HepG2 (cell line): Measurements from ENCODE around the gene RNU7-1. TPM values are rescaled to one million over a fixed set of nuclear protein-coding genes. Genes with fewer than 3 reads are reported as not detected.
A peak's percentile ranks its signal among the peaks of the same experiment; 100 is the strongest.

ENCODE experiments used
- AGO2 ChIP-seq: fragments of 200-400 bp; formaldehyde crosslinking; optimal IDR thresholded peaks from 2 replicates; pipeline ENCODE3; 2017; ENCODE audit warnings: mild to moderate bottlenecking, low read depth, low read length, moderate library complexity
- CENPT ChIP-seq: sonication (generic); formaldehyde crosslinking; IDR thresholded peaks from 2 replicates; pipeline ENCODE4 v1.8.0; 2022; ENCODE audit warnings: low read depth, mild to moderate bottlenecking, moderate library complexity, missing genetic modification reagents
- ELF3 ChIP-seq: IDR thresholded peaks from 2 replicates; pipeline ENCODE4 v1.6.1; 2016; ENCODE audit warnings: missing genetic modification reagents, missing compliant biosample characterization
- FOXA3 ChIP-seq: IDR thresholded peaks from 2 replicates; pipeline ENCODE4 v1.6.1; 2016; ENCODE audit warnings: missing genetic modification reagents, missing compliant biosample characterization
- MAFG ChIP-seq: sonication (generic); formaldehyde crosslinking; IDR thresholded peaks from 2 replicates; pipeline ENCODE4 v1.5.1; 2020; ENCODE audit warnings: mild to moderate bottlenecking, missing genetic modification reagents
- NR2C2 ChIP-seq: sonication (generic); formaldehyde crosslinking; IDR thresholded peaks from 2 replicates; pipeline ENCODE4 v1.4.0; 2020; ENCODE audit warnings: missing genetic modification reagents, mild to moderate bottlenecking, moderate library complexity, borderline replicate concordance
- NR3C1 ChIP-seq: sonication (generic); formaldehyde crosslinking; IDR thresholded peaks from 2 replicates; pipeline ENCODE4 v1.4.0; 2020; ENCODE audit warnings: missing genetic modification reagents
- PHF20 ChIP-seq: sonication (generic); formaldehyde crosslinking; IDR thresholded peaks from 2 replicates; pipeline ENCODE4 v1.5.0; 2020; ENCODE audit warnings: mild to moderate bottlenecking, missing genetic modification reagents
- SOX5 ChIP-seq: IDR thresholded peaks from 2 replicates; pipeline ENCODE4 v1.6.1; 2016; ENCODE audit warnings: borderline replicate concordance
- ZEB1 ChIP-seq: IDR thresholded peaks from 2 replicates; pipeline ENCODE4 v1.6.1; 2012; ENCODE audit warnings: mild to moderate bottlenecking, low read depth, inconsistent platforms; ENCODE audit not compliant: insufficient replicate concordance
- ZNF383 ChIP-seq: sonication (generic); formaldehyde crosslinking; IDR thresholded peaks from 2 replicates; pipeline ENCODE4 v1.4.0; 2020; ENCODE audit warnings: missing genetic modification reagents, mild to moderate bottlenecking, borderline replicate concordance
- ZNF670 ChIP-seq: sonication (generic); formaldehyde crosslinking; IDR thresholded peaks from 2 replicates; pipeline ENCODE4 v1.8.0; 2022; ENCODE audit warnings: mild to moderate bottlenecking, missing genetic modification reagents, borderline replicate concordance
- polyA plus RNA-seq, 8 experiments: library from polyadenylated mRNA; depleted of rRNA in 3 of 8; stranded (reverse) in 7 of 8; unstranded in 1 of 8; fragments of >200 nt; fragmentation: Illumina TruSeq in 4 of 8; extraction: Trizol in 4 of 8; gene quantifications; 2 replicates each; pipeline versions ENCODE4 v1.2.1 to v1.2.3, GENCODE V29; 2011 to 2016; ENCODE audit warnings: low read depth in 4 of 8, missing spikeins in 1 of 8, mixed read lengths in 1 of 8; ENCODE audit not compliant: insufficient read depth in 1 of 8
- total RNA-seq, 5 experiments: library from RNA; depleted of rRNA; stranded (reverse); fragments of >200 nt; fragmentation: Illumina TruSeq; extraction: Trizol; gene quantifications; 2 replicates each; pipeline ENCODE4 v1.2.3, GENCODE V29; 2016; ENCODE audit warnings: low read depth in 1 of 5
- TF ChIP-seq, protein P1 (sequence below): sonication (generic); formaldehyde crosslinking; IDR thresholded peaks from 2 replicates; pipeline ENCODE4 v1.5.0; 2020; ENCODE audit warnings: mild to moderate bottlenecking, missing genetic modification reagents
- TF ChIP-seq, protein P2 (sequence below): sonication (generic); formaldehyde crosslinking; IDR thresholded peaks from 2 replicates; pipeline ENCODE4 v1.8.0; 2022; ENCODE audit warnings: mild to moderate bottlenecking, missing genetic modification reagents; ENCODE audit not compliant: insufficient replicate concordance
- TF ChIP-seq, protein P3 (sequence below): sonication (generic); formaldehyde crosslinking; IDR thresholded peaks from 2 replicates; pipeline ENCODE4 v1.4.0; 2020; ENCODE audit warnings: missing genetic modification reagents
- TF ChIP-seq, protein P4 (sequence below): sonication (generic); formaldehyde crosslinking; IDR thresholded peaks from 2 replicates; pipeline ENCODE4 v1.5.0; 2020; ENCODE audit warnings: mild to moderate bottlenecking, missing genetic modification reagents

RNU7-1 gene
- total and polyA plus RNA-seq, 2 of the 13 experiments (the other 11 are each of a cell fraction or from before 2014, with no cell fraction given) = not detected

DNA sequence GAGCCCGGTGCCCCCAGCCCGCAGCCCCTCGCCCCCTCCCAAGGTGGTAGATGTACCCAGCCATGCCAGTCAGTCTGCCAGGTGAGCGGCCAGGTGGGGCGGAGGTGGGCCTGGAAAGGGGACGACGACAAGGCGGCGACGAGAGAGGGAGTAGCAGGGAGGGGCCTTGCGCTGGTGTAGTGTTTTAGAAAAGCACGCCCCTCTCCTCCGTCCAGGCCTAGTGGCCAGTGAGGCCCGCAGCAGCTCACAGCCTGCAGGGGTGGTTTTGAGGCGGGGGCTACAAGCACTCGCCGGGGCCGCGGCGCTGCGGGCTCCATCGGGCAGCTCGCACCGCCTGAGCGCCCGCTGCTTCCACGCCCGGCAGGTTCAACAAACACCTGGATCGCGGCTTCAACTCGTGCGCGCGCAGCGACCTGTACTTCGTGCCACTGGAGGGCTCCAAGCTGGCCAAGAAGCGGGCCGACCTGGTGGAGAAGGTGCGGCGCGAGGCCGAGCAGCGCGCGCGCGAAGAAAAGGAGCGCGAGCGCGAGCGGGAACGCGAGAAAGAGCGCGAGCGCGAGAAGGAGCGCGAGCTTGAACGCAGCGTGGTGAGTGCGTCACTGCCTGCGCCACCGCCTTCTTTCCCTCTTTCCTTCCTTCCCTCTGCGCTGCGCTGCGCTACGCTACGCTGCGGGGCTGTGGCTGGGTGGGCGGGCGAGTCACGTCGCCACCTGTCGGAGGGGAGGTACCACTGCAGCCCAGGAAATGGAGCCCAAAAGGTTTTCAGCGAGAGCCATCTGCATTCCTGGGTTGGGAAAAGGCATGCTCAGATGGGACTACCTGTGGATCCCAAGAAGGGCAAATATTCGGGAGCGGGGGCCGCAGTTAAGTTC lies 5.9 kb upstream of the RNU7-1 start (continued):
- TF ChIP-seq, protein P1, sequence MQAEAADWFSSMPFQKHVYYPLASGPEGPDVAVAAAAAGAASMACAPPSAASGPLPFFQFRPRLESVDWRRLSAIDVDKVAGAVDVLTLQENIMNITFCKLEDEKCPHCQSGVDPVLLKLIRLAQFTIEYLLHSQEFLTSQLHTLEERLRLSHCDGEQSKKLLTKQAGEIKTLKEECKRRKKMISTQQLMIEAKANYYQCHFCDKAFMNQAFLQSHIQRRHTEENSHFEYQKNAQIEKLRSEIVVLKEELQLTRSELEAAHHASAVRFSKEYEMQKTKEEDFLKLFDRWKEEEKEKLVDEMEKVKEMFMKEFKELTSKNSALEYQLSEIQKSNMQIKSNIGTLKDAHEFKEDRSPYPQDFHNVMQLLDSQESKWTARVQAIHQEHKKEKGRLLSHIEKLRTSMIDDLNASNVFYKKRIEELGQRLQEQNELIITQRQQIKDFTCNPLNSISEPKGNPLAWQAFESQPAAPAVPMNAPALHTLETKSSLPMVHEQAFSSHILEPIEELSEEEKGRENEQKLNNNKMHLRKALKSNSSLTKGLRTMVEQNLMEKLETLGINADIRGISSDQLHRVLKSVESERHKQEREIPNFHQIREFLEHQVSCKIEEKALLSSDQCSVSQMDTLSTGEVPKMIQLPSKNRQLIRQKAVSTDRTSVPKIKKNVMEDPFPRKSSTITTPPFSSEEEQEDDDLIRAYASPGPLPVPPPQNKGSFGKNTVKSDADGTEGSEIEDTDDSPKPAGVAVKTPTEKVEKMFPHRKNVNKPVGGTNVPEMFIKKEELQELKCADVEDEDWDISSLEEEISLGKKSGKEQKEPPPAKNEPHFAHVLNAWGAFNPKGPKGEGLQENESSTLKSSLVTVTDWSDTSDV = peak; percentile 95
- TF ChIP-seq CENPT (CRISPR knock-in tag) = no peak
- TF ChIP-seq FOXA3 (CRISPR knock-in tag) = peak; percentile 76
- peak; percentile 73; the same call in 1 of the 2 replicates for TF ChIP-seq ZNF670 (CRISPR knock-in tag)
- peak; percentile 95 for TF ChIP-seq ELF3 (CRISPR knock-in tag)
- no peak for TF ChIP-seq MAFG
- peak; percentile 74; the same call in 1 of the 2 replicates for TF ChIP-seq NR2C2 (CRISPR knock-in tag)
- TF ChIP-seq, protein P2, sequence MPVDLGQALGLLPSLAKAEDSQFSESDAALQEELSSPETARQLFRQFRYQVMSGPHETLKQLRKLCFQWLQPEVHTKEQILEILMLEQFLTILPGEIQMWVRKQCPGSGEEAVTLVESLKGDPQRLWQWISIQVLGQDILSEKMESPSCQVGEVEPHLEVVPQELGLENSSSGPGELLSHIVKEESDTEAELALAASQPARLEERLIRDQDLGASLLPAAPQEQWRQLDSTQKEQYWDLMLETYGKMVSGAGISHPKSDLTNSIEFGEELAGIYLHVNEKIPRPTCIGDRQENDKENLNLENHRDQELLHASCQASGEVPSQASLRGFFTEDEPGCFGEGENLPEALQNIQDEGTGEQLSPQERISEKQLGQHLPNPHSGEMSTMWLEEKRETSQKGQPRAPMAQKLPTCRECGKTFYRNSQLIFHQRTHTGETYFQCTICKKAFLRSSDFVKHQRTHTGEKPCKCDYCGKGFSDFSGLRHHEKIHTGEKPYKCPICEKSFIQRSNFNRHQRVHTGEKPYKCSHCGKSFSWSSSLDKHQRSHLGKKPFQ (CRISPR knock-in tag) = peak; percentile 37
- TF ChIP-seq, protein P3, sequence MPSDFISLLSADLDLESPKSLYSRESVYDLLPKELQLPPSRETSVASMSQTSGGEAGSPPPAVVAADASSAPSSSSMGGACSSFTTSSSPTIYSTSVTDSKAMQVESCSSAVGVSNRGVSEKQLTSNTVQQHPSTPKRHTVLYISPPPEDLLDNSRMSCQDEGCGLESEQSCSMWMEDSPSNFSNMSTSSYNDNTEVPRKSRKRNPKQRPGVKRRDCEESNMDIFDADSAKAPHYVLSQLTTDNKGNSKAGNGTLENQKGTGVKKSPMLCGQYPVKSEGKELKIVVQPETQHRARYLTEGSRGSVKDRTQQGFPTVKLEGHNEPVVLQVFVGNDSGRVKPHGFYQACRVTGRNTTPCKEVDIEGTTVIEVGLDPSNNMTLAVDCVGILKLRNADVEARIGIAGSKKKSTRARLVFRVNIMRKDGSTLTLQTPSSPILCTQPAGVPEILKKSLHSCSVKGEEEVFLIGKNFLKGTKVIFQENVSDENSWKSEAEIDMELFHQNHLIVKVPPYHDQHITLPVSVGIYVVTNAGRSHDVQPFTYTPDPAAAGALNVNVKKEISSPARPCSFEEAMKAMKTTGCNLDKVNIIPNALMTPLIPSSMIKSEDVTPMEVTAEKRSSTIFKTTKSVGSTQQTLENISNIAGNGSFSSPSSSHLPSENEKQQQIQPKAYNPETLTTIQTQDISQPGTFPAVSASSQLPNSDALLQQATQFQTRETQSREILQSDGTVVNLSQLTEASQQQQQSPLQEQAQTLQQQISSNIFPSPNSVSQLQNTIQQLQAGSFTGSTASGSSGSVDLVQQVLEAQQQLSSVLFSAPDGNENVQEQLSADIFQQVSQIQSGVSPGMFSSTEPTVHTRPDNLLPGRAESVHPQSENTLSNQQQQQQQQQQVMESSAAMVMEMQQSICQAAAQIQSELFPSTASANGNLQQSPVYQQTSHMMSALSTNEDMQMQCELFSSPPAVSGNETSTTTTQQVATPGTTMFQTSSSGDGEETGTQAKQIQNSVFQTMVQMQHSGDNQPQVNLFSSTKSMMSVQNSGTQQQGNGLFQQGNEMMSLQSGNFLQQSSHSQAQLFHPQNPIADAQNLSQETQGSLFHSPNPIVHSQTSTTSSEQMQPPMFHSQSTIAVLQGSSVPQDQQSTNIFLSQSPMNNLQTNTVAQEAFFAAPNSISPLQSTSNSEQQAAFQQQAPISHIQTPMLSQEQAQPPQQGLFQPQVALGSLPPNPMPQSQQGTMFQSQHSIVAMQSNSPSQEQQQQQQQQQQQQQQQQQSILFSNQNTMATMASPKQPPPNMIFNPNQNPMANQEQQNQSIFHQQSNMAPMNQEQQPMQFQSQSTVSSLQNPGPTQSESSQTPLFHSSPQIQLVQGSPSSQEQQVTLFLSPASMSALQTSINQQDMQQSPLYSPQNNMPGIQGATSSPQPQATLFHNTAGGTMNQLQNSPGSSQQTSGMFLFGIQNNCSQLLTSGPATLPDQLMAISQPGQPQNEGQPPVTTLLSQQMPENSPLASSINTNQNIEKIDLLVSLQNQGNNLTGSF = no peak
- TF ChIP-seq AGO2 = peak; percentile 99
- TF ChIP-seq NR3C1 (CRISPR knock-in tag) = no peak
- TF ChIP-seq SOX5 (CRISPR knock-in tag) = peak; percentile 68
- peak; percentile 94 for TF ChIP-seq PHF20
- no peak for TF ChIP-seq ZNF383 (CRISPR knock-in tag)
- TF ChIP-seq, protein P4, sequence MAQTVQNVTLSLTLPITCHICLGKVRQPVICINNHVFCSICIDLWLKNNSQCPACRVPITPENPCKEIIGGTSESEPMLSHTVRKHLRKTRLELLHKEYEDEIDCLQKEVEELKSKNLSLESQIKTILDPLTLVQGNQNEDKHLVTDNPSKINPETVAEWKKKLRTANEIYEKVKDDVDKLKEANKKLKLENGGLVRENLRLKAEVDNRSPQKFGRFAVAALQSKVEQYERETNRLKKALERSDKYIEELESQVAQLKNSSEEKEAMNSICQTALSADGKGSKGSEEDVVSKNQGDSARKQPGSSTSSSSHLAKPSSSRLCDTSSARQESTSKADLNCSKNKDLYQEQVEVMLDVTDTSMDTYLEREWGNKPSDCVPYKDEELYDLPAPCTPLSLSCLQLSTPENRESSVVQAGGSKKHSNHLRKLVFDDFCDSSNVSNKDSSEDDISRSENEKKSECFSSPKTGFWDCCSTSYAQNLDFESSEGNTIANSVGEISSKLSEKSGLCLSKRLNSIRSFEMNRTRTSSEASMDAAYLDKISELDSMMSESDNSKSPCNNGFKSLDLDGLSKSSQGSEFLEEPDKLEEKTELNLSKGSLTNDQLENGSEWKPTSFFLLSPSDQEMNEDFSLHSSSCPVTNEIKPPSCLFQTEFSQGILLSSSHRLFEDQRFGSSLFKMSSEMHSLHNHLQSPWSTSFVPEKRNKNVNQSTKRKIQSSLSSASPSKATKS (CRISPR knock-in tag) = no peak
- peak; percentile 60 for TF ChIP-seq ZEB1
